ENCODE data around the gene AKT2.
"Not testable (repeated sequence)": the region's sequence is repeated elsewhere in the genome, so short reads cannot be mapped to it uniquely, and the experiment has no call there.

AKT2 gene

DNA sequence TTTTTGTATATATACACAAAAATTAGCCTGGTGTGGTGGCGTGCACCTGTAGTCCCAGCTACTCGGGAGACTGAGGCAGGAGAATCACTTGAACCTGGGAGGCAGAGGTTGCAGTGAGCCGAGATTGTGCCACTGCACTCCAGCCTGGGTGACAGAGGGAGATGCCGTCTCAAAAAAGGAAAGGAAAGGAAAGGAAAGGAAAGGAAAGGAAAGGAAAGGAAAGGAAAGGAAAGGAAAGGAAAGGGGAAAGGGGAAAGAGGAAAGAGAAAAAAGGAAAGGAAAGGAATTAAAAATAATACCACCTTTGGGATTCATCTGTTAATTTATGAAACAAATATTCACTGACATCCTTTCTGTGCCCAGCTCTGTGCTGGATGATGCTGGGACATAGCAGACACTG is 66.1 kb downstream of the AKT2 start:
- DNase-seq (ENCODE audit: low read depth): not testable (repeated sequence)

DNA sequence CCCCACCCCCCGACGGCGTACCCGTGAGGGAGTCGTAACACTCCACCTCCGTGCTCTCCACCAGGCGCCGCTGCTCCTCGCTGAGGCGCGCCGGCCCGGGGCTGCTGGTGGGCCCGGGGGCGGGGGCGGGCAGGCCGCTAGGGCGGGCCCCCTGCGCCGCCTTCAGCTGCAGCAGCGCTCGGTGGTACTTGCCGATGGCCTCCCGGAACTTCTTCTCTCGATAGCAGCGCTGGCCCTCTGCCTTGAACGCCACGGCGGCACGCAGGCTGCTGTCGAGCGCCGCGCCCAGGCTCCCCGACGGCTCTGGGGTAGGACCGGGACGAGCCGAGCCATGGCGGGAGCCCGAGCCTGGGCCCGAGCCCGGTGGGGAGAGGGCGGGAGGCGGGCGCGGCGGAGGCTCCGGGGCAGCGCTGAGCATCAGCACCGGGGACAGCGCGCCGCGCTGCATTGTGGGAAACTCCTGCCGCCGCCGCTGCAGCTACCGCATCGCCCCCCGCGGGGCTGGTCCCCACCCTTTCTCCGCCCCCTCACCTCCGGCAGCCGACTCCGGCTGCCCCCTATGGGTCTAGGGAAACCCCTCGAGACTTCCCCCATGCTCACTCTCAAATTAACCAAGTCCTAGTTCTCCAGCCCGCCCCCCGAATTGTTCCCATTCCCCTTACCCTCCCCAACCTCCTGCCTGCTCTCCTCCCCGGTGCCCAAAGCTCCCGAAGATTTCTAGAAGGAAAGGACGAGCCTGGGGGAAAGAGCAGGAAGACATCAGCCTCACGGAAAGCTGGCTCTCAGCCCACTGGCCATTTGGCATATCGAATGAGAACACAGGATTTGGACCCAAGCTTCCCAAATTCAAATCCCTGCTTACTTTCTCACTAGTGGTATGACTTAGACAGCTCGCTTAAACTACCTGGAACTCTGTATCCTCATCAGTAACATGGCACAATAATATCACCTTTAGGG is 66.9 kb downstream of the AKT2 start, which contains the start of gene TTC9B:
Gene TTC9B, minus strand, starts transcription at position 451 of the 957 bp plus-strand sequence. Its CDS starts 3 bp downstream, at position 448.
- DNase-seq (ENCODE audit: low read depth): no peak

DNA sequence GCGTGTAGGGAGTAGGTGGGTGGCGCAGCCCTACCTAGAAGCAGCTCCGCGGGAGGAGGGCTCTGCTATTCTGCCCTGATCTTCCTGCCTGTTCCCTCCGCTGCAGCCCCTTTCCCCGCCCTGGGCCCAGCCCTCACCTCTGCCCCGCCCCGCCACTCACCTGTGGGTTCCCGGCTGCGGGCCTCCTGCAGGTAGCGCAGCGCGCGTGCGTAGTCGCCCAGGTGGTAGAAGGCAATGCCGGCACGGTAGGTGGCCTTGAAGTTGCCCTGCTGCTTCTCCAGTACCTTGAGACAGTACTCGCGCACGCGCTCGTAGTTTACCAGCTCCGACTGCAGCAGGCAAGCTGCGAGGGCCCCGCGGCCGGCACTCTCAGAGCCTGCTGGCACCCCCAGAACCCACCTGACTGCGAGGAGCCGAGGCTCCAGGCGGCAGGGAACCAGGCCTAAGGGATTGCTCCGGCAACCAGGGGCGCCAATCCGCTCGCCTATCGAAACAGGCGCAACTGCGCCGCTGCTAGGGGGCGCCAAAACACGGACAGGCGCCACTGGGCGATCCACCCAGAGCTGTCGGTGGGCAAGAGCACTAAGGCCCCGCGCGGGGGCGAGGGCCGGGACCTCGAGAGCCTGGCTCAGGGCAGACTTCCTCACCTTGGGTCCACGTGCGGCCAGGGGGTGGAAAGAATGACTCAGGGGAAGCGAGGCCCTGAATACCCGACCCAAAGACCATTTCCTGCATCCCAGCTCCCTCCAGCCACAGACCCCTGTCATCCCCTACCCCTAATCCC is 67.9 kb downstream of the AKT2 start:
- no peak for DNase-seq (ENCODE audit: low read depth)

DNA sequence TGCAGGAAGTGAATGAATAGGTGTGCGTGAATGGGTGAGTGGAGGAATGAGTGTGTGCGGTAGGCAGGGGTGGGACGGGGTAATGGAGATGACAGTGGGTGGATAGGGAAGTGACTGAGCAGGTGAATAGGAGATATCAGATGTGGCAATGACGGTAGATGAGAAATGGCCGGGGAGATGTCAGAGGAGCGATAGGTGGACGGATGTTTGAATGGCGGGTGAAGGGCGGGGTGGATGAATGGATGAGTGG is 68.4 kb downstream of the AKT2 start:
- no peak for DNase-seq (ENCODE audit: low read depth)

DNA sequence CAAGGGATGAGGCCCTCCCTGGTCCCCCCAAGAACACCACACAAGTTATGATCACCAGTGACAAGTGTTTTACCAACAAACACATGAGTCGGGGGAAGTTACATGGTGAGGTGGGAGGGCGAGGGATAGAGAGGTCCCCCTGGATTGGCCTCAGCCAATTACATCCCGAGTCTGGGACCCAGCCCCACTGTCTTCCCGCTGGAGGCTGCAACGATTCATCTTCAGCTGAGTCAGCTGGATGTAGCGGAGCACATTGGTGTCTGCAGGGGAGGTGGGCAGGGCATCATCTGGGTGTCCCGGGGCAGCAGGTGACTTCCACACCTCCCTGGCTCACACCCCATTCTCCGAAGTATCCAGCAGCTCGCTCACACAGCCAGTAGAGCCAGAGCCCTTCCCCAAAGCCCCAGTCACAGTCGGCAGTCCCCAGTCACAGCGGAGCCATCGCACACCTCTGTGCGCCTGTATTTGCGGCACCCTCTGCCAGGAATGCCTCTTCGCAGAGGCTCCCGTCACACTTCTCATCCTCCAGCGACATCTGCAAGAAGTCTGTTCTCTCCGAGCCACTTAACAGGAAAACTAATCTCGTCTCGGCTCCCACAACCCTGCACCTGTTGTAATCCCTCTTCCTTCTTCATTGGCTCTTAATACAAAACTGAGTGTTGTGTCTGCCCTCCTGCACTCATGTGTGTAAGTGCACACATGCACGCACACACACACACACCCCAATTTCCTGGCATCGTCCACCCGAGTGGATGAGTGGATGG is 69.0 kb downstream of the AKT2 start:
- no peak for DNase-seq (ENCODE audit: low read depth)

DNA sequence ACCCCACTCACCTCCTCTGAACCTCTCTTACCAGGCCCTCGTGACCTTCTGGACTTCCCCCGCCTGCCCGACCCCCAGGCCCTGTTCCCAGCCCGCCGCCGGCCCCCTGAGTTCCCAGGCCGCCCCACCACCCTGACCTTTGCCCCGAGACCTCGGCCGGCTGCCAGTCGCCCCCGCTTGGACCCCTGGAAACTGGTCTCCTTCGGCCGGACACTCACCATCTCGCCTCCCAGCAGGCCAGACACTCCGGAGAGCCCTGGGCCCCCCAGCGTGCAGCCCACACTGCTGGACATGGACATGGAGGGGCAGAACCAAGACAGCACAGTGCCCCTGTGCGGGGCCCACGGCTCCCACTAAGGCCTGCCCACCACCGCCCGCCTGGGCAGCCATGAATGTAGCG is 70.2 kb downstream of the AKT2 start:
- no peak for DNase-seq (ENCODE audit: low read depth)

DNA sequence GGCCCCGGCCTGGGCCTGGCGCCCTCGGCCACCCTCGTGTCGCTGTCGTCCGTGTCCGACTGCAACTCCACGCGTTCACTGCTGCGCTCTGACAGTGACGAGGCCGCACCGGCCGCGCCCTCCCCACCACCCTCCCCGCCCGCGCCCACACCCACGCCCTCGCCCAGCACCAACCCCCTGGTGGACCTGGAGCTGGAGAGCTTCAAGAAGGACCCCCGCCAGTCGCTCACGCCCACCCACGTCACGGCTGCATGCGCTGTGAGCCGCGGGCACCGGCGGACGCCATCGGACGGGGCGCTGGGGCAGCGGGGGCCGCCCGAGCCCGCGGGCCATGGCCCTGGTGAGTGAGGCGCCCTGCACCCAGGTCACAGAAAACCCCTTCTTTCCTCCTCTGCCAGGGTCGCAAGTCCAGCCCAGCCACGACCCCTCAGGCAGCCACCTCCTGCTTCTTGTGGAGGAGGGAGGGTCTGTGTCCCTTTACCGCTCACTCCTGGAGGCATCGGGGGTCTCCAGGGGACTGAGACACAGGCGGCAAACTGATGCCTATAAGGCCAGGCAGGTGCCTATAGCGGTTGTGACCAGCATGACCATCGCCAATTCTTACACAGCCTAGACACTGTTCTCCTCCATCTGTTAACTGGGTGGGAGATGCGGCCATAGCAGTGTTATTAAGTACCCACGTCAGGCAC is 71.1 kb downstream of the AKT2 start:
- DNase-seq (ENCODE audit: low read depth): no peak

DNA sequence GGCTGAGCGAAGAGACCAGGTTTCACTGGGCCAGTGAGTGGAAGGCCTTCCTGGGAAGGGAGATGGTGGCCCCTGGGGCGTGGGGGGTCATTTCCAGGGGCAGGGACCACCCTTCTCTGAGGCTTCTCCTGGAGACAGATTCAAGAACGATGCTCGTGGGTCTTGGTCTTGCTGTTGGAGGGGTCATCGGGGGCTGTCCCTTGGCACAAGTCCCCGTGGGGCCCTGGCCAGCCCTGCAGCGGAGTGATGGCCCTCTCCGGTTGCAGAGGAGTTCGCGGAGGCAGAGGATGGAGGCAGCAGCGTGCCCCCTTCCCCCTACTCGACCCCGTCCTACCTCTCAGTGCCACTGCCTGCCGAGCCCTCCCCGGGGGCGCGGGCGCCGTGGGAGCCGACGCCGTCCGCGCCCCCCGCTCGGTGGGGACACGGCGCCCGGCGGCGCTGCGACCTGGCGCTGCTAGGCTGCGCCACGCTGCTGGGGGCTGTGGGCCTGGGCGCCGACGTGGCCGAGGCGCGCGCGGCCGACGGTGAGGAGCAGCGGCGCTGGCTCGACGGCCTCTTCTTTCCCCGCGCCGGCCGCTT is 71.8 kb downstream of the AKT2 start:
- DNase-seq (ENCODE audit: low read depth): no peak

DNA sequence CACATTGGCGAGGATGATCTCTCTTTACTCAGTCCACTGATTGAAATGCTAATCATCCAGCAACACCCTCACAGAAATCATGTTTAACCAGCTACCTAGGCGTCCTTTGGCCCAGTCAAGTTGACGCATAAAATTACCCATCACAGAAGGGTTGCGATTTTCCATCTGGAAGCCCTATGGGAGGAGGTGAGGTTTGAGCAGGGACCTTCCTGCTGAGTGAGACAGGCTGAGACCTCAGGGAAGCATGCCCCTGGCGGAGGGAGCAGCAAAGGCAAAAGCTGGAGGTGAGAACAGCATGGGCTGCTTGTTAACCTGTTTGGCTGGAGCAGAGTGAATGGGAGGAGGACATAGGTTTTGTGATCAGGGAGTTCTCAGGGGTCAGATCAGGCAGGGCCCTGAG is 74.3 kb downstream of the AKT2 start:
- DNase-seq (ENCODE audit: low read depth): no peak

DNA sequence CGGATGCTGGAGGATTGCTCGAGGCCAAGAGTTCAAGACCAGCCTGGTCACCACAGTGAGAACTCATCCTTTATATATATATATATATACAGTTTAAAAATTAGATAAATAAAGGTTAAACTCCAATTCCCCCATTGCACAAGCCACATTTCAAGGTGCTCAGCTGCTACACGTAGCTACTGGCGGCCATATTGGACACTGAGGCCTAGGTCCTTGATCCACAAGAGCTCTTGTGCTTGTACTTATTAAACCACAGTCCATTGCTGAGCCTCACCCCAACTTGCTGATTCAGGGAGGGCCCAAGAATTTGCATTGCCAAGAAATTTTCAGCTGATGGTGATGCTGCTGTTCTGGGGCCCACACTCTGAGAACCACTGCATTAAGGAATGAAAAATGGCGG is 76.5 kb downstream of the AKT2 start:
- no peak for DNase-seq (ENCODE audit: low read depth)

DNA sequence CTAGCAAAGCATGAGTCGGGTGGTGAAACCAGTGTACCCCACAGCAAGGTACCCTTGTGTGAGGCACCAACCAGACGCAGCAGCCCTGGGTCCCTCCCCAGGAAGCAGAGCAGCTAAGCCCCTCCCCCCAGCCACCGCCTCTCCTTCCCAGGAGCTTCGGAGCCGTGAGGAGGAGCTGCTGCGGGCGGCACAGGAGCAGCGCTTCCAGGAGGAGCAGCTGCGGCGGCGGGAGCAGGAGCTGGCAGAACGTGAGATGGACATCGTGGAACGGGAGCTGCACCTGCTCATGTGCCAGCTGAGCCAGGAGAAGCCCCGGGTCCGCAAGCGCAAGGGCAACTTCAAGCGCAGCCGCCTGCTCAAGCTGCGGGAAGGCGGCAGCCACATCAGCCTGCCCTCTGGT is 79.4 kb downstream of the AKT2 start:
- DNase-seq (ENCODE audit: low read depth): no peak

DNA sequence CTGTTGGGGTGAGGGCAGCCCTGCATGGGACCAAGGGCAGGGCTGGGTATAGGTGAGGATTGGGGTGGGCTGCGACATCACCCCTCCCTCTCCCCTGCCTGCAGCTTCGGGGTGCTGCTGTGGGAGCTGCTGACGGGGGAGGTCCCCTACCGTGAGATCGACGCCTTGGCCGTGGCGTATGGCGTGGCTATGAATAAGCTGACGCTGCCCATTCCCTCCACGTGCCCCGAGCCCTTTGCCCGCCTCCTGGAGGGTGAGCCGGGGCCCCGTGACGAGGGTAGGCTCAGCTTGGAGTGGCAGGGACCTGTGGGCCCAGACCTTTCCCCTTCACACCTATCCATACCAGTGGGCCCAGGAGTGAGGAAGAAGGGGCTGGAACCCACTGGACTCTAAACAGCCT is 80.8 kb downstream of the AKT2 start:
- no peak for DNase-seq (ENCODE audit: low read depth)

DNA sequence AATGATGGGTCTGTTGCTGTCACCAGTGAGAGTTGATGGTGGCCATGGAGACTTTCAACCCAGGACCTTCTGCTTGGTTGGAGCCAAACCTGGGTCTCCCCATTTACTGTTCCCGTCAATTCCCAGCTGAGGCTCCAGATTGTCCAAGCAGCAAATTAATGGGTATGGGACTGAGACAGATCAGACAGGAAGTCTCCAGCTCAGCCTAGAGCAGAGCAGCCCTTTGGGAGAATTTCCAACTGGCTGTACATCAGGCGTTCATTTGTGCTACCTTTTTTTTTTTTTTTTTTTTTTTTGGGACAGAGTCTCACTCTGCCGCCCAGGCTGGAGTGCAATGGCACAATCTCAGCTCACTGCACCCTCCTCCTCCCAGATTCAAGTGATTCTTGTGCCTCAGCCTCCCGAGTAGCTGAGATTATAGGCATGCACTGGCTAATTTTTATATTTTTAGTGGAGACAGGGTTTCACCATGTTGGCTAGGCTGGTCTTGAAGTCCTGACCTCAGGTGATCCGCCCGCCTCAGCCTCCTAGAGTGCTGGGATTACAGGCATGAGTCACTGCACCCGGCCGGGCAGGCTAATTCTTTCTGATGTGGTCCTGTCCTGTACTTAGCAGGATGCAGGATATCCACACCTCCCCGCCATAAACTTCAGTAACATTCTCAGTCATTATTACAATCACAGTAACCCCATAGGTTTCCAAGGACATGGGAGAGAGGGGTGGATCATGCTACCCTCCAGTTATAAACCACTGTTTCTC is 84.6 kb downstream of the AKT2 start:
- DNase-seq (ENCODE audit: low read depth): no peak

DNA sequence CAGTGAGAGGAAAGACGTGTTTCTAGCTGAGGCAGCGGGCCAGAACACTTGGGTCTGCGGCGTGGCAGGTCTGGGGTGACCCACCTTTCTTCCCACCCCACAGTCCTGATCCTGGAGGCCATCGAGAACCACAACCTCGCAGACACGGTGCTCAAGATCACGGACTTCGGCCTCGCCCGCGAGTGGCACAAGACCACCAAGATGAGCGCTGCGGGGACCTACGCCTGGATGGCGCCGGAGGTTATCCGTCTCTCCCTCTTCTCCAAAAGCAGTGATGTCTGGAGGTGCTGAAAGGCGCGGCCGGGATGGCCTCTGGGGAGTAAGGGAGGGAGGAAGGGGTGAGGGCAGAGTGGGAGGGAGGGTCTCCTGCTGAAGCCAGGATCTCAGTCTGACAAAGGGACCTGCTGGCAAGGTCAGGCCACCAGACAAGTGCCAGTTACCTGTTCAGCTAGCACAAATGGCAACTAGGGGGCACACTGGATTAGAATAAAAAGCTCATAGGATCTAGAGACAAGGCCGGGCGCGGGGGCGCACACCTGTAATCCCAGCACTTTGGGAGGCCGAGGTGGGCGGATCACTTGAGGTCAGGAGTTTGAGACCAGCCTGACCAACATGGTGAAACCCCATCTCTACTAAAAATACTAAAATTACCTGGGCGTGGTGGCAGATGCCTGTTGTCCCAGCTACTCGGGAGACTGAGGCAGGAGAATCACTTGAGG is 86.7 kb downstream of the AKT2 start:
- no peak for DNase-seq (ENCODE audit: low read depth)

DNA sequence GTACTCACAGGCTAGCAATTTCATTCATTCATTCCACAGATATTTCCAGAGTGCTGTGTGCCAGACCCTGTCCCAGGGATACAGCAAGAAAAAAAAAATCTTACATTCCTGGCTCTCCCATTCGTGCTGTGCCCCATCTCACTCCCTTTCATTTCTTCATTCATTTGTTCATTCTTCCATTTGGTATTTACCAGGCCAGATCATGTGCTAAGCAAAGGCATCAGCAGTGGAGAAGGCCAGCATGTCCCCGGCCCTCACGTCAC is 91.6 kb downstream of the AKT2 start:
- no peak for DNase-seq (ENCODE audit: low read depth)

DNA sequence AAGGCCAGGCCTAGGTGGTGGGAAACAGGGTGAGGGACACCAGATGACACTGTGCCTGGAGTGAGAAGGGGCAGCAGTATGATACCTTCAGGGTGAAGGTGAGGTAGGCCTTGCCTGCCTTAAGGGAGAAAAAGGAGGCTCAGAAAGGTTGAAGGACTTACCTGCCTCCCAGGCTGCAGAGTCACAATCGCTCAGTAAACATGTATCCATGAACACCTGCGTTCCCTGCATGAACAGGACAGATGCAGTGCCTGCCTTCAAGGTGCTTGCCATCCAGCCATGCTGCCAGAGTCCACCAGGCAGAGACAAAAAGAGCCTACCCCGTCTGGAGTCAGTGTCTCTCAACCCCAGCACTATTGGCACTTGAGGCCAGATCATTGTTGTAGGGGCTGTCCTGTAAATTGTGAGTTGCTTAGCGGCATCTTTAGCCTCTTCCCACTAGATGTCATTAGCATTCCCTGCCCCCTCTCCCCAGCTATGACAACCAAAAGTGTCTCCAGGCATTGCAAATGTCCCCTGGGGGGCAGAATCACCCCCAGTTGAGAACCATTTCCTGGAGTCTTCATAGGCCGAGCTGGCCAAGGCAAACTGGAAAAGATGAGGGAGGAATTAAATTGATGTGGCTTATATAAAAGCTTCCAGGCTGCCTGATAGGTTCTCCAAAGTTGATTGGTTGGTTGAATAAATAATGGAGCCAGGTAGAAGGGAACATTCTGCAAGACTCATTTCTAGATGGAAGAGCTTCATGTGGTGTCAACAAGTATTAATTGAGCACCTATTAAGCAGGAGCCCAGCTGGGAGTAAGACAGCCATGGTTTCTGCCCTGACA is 92.2 kb downstream of the AKT2 start:
- DNase-seq (ENCODE audit: low read depth): no peak

DNA sequence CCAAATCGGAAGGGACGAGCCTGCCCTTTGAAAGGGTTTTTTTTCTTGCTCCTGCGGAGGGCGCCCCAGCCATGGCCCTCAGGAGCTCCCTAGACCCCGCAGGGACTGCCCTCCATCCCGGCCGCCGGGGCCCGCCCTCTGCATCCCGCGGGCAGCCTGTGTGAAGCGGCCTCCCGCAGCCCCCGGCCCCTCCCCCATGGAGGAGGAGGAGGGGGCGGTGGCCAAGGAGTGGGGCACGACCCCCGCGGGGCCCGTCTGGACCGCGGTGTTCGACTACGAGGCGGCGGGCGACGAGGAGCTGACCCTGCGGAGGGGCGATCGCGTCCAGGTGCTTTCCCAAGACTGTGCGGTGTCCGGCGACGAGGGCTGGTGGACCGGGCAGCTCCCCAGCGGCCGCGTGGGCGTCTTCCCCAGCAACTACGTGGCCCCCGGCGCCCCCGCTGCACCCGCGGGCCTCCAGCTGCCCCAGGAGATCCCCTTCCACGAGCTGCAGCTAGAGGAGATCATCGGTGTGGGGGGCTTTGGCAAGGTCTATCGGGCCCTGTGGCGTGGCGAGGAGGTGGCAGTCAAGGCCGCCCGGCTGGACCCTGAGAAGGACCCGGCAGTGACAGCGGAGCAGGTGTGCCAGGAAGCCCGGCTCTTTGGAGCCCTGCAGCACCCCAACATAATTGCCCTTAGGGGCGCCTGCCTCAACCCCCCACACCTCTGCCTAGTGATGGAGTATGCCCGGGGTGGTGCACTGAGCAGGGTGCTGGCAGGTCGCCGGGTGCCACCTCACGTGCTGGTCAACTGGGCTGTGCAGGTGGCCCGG is 93.1 kb downstream of the AKT2 start:
- no peak for DNase-seq (ENCODE audit: low read depth)

DNA sequence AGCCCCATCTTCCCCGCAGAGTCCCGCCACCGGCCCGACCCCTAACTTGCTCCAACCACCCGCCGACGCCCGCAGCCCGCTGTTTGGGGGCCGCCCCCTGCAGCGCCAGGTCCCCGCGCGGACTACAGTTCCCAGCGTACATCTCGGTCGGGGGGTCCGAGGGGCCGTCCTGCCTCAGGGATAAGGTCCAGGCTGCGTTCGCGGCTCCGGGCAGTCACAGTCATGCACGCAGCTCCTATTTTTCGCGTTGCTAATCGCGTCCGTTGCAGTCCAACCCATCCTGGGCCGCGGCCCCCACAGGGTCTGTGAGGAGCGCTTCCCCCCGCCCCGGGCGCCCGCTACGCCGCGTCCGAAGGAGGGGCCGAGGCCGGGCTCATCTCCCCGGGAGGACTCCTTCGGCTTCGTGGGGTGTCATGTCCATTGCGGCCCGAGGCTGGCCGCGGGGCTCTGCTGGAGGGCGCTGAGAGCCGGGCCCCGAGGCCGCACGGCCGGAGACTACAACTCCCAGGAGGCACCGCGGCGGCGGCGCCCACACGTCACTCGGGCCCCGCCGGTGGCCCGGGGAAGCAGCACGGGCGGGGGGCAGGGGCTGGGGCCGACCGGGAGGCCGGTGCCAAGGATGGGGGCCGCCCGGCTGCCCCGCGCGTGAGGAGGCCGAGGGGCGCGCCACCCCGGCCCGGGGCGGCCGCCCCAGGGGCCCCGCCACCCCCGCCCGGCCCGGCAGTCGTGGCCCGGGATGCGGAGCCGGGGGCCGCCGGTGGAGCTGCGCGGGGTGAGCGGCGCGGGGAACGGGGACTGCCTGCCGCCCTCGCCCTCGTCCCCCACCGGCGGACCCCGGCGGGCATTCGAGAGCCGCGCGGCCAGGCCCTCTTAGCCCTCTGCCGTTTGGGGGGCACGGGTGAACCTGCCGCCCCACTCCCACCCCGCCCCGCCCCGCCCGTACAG is 94.0 kb downstream of the AKT2 start, which contains the start of gene MAP3K10:
Gene MAP3K10, plus strand, starts transcription at position 536 of the 945 bp plus-strand sequence. CDS start 606 bp downstream, outside the sequence.
- DNase-seq (ENCODE audit: low read depth): no peak

Measured in non-pigmented ciliary epithelial cell (primary cell).